Raji (cell line): Measurements from ENCODE around the gene VAV2.

Experiments used
- POLR2A ChIP-seq: IDR thresholded peaks from 2 replicates; pipeline ENCODE4 v1.6.1; 2011; ENCODE audit warnings: low read depth, low read length, control low read depth; ENCODE audit not compliant: insufficient read depth

Gene VAV2

GRCh38 chr9:133874659-133875058 lies 117.5 kb downstream of the VAV2 start:
- no peak for TF ChIP-seq POLR2A

GRCh38 chr9:133874060-133874657 lies 118.0 kb downstream of the VAV2 start:
- TF ChIP-seq POLR2A, result no peak

- TF ChIP-seq POLR2A, result no peak
Measured at GRCh38 chr9:133873461-133873891, 118.6 kb downstream of the VAV2 start.

GRCh38 chr9:133873009-133873408 lies 119.1 kb downstream of the VAV2 start:
- TF ChIP-seq POLR2A, result no peak

GRCh38 chr9:133870598-133871595 lies 121.2 kb downstream of the VAV2 start:
- TF ChIP-seq POLR2A, result no peak

- TF ChIP-seq POLR2A, result no peak
Measured at GRCh38 chr9:133869674-133870405, 122.3 kb downstream of the VAV2 start.

GRCh38 chr9:133868203-133868602 lies 123.9 kb downstream of the VAV2 start:
- TF ChIP-seq POLR2A, result no peak

- TF ChIP-seq POLR2A, result no peak
Measured at GRCh38 chr9:133866946-133867345, 125.2 kb downstream of the VAV2 start.

- TF ChIP-seq POLR2A, result no peak
Measured at GRCh38 chr9:133864011-133864410, 128.1 kb downstream of the VAV2 start.

- no peak for TF ChIP-seq POLR2A
Measured at GRCh38 chr9:133863257-133863592, 128.9 kb downstream of the VAV2 start.

GRCh38 chr9:133862585-133863256 lies 129.4 kb downstream of the VAV2 start:
- no peak for TF ChIP-seq POLR2A

- no peak for TF ChIP-seq POLR2A
Measured at GRCh38 chr9:133861692-133862091, 130.4 kb downstream of the VAV2 start.

- no peak for TF ChIP-seq POLR2A
Measured at GRCh38 chr9:133861086-133861485, 131.0 kb downstream of the VAV2 start.

- TF ChIP-seq POLR2A, result no peak
Measured at GRCh38 chr9:133858771-133859170, 133.4 kb downstream of the VAV2 start.

GRCh38 chr9:133857639-133858038 lies 134.5 kb downstream of the VAV2 start:
- no peak for TF ChIP-seq POLR2A

- no peak for TF ChIP-seq POLR2A
Measured at GRCh38 chr9:133856798-133857197, 135.3 kb downstream of the VAV2 start.
